Activated CD4-positive, CD25-positive, alpha-beta regulatory T cell (primary cell): ENCODE data around the gene ANKRD31.
"Not testable (repeated sequence)": the region's sequence is repeated elsewhere in the genome, so short reads cannot be mapped to it uniquely, and the experiment has no call there.

Source experiments
- DNase-seq, 4 experiments: peaks; one replicate each; lab custom pipeline; 2025; lab: John Stamatoyannopoulos, UW

The ANKRD31 gene

DNA sequence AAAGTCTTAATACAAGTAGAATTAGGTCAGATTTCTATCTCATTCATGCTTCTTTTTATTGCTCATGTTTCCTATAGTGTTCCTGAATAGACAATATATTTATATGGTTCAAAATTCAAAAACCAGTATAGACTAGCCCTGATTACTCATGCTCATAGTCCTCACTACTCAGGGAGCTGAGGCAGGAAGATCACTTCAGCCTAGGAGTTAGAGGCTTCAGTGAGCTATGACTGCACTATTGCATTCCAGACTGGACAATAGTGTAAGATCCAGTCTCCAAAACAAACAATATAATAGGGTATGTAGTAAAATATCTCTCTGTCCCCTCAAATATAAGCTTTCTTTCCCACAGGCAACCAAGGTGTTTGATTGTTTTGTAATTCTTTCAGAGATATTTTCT lies 2.4 kb downstream of the ANKRD31 start:
- no peak for DNase-seq

DNA sequence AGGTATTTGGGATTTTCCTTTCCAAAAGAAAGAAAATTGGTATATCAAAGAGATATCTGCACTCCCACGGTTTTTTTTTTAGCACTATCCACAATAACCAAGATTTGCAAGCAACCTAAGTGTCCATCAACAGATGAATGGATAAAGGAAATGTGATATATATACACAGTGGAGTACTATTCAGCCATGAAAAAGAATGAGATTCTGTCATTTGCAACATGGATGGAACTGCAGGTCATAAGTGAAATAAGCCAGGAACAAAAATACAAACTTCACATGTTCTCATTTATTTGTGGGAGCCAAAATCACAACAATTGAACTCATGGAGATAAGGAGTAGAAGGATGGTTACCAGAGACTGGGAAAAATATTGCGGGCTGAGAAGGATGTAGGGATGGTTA lies 9.8 kb downstream of the ANKRD31 start:
- no peak for DNase-seq

DNA sequence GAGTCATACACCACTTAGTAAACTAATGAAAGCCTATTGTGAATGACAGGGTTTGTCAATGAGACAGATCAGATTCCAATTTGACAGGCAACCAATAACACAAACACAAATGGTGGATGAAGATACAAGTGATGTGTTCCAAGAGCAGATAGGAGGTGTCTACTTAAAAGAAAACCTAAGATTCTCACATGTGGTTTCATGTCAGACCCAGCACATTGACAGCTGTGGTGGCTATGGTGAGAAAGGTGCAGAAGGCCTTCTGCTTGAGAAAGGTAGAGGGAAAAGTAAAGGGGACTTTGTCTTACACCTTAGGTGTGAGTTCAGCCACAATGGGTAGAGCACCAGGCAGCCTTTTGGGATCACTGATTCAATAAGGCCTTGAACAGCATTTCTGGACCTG lies 11.2 kb downstream of the ANKRD31 start:
- no peak for DNase-seq

DNA sequence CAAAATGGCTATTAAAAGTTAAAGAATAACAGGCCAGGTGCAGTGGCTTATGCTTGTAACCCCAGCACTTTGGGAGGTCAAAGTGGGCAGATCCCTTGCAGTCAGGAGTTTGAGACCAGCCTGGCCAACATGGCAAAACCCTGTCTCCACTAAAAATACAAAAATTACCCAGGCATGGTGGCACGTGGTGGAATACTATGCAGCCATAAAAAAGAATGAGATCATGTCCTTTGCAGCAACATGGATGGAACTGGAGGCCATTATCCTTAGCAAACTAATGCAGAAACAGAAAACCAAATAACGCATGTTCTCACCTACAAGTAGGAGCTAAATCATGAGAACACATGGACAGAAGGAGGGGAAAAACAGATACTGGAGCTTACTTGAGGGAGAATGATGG lies 15.9 kb downstream of the ANKRD31 start:
- DNase-seq, result not testable (repeated sequence)

DNA sequence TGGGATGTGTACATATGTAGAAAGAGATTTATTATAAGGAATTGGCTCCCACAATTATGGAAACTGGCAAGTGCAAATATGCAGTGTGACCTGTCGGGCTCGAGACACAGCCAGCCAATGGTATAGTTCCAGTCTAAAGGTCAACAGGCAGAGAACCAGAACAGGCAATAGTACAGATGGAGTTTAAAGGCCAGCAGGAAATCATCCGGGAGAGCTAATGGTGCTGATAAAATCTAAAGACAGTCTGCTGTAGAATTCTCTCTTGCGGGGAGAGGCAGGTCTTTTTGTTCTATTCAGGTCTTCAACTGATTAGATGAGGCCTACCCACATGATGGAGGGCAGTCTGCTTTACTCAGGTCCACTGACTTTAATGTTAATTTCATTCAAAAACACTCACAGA lies 21.8 kb downstream of the ANKRD31 start:
- DNase-seq, result no peak

DNA sequence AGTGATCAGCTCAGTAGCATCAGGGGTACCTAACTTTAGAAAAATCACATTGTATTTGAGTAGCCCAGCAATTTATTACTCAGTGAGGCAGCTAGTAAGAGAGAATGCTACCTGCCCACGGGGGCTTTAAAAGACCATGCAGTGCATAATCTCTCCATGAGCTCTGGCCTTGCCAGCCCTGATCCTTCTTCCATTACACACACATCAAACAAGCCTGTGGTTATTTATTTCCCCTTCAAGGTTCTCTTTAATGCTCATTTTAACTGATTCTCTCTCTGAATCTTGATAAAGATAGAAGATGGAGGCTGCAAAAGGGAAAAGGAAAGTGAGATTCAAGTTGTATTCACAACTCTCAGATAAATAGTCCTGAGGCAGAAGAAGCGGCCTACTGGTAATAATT lies 22.3 kb downstream of the ANKRD31 start:
- no peak for DNase-seq

DNA sequence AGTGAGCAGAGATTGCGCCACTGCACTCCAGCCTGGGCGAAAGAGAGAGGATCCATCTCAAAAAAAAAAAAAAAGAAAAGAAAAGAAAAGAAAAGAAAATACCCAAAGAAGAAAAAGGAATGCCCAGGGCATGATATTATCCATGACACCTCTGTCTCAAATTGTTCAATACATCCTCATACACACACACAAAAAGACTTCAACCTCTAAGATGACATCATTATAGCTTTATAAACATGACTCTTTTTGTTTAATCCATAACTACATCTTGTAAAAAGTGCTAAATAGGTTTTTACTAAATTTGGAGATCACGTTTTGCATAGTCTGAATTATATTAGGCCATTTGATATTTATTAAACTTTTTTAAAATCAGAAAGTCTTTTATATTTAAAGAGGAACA lies 33.1 kb downstream of the ANKRD31 start:
- no peak for DNase-seq

DNA sequence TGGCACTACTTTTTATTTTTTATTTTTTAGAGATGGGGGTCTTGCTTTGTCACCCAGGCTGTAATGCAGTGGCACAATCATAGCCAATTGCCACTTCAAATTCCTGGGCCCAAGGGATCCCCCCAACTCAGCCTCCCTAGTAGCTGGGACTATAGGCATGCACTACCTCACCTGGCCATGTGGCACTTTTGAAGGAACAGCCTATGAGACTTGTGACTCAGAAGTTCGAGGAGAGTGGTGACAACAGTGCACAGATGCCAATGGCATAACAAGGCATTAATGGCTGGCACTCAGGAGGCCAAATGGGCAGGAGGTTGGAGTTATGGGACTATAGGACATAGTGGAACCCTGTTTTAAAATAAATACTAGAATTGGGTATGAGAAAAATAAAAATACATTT lies 33.7 kb downstream of the ANKRD31 start:
- no peak for DNase-seq

DNA sequence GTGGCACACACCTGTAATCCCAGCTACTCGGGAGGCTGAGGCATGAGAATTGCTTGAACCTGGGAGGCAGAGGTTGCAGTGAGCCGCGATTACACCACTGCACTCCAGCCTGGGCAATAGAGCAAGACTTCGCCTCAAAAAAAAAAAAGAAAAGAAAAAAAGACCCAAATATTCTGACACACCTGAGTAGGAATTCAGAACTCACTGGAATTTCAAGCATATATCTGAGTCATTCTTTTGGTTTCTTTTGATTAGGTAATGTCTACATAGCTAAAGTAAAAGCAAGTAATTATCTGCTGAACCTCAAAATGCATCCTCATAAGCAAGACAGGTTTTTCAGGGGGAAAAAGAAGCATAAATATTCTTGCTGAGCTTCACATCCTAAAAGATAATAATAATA lies 35.9 kb downstream of the ANKRD31 start:
- no peak for DNase-seq

DNA sequence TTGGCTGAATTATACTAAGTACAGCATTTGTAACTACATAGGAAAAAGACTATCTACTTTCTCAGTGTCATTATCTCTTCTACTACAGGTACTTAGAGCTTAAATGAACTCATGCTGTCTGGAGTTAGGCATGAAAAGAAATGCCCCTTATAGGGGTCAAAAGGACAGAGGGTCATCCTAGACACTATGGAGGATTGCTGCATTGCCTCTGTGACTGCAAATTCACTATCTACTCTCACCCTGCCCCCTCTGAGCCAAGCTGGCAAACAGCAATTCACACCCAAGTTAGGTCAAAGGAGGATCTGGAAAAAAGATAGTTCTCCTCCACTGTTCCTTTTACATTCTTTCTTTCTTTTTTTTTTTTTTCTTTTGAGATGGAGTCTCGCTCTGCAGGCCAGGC lies 36.7 kb downstream of the ANKRD31 start:
- DNase-seq, result no peak

DNA sequence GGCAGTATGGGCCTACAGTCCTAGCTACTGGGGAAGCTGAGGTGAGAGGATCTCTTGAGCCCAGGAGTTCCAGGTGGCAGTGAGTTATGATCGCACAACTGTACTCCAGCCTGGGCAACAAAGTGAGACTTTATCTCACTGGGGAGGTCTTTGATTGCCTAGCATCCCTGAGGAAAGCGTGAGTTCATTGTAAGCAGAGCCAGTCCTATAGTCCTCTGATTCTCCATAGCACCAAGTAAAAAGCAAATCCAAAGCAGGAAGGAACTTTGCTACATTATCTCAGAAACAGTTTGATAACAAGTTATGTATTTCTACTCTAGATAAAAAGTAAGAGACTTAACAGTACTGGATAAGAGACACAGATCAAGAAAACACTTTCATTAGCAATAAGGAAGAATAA lies 37.6 kb downstream of the ANKRD31 start:
- no peak for DNase-seq

DNA sequence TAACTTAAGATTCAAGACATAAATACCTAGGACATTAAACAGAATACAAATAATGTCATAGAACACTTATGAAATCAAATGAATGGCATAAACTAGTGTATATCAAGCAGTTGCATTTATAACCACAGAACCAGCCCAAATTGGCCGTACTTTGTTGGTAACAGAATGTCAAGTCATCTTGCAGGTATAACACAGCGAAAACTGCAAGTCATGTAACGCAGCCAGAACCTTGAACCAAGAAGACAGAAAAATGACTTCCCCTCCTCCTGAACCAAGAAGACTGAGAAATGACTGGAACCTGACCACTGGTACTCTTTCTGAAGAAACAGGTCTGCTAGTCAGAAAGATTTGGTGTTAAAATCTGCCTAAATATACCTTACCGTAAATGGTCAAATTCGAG lies 38.9 kb downstream of the ANKRD31 start:
- DNase-seq, result no peak

DNA sequence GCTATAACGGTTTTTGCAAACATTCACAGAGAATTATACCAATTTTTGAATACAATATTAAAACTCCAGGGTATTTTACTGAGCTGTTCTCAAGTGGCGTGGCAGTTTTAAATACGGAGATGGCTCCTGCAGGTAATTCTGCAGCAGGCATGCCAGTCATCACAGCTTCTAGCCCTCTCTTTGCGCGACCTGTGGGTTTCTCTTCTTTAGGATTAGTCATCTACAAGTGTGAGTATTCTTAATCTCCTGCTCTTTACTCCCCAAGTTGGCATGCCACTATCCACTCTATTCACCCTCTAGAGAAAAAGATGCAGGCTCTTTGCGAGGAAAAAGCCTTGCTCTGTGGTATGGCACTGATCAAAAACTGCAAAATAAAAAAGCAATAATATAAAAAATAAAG lies 43.9 kb downstream of the ANKRD31 start:
- no peak for DNase-seq

DNA sequence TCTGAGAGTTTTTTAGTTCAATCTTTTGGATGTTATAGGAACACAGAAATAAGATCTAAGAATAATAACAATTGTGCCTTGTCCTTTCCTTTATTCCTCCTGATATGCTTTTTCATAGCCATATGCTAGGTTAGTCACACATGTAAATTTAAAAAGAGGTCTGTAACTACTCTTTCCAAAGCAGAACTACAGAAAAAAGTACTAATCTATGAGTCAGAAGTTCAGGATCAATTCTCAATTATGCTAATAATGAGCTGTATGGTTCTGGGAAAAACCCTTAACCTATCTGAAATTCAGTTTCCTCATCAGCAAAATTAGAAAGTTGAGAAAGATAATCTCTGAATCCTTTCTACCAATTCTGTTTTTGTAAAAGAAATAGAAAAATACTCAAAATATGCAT lies 44.4 kb downstream of the ANKRD31 start:
- no peak for DNase-seq

DNA sequence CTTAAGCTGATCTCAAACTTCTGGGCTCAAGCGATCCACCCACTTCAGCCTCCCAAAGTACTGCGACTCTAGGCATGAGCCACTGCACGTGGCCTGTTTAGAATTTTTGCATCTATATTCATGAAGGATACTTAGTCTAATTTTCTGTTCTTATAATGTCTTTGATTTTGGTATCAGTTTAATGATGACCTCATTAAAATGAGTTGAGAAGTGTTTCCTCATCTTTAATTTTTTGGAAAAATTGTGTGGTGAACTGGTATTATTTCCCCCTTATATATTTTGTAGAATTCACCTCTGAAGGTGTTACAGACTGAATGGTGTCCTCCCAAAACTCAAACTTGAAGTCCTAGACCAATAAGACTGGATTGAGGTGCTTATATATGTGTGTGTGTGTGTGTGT lies 46.5 kb downstream of the ANKRD31 start:
- no peak for DNase-seq

DNA sequence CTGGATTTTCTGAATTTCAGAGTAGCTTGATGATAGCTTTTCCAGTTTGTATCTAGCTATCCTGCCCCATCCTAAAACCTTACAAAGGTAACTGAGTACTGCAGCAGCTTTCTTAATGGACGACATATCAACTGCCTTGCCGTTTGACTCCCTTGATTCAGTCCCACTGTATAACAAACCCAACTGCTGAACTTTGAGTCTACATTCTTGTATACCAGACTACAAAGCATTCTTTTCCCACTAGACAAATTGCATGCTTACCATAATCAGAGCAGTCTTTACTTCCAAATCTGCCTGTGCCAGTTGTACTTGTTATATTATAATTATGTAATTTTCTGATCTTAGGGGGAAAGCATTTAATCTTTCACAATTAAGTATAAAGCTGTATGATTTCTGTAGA lies 47.3 kb downstream of the ANKRD31 start:
- DNase-seq, result no peak

DNA sequence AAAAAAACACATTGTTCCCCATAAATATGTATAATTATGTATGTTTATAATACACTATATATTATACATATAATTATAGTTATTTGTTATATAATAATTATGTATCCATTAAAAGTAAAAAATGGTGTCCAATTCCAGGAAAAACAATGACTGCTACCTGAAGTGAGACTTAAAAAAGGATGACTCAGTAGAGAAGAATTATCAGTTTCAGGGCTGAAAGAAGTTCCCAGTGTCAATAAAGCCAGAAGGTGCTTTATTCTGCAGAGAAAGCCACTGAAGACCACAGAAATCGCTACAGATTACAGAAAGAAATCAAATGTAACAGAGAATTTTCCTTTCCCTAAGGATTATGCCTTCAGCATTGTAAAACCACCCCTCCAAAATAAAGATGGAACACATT lies 50.9 kb downstream of the ANKRD31 start:
- DNase-seq, result no peak

DNA sequence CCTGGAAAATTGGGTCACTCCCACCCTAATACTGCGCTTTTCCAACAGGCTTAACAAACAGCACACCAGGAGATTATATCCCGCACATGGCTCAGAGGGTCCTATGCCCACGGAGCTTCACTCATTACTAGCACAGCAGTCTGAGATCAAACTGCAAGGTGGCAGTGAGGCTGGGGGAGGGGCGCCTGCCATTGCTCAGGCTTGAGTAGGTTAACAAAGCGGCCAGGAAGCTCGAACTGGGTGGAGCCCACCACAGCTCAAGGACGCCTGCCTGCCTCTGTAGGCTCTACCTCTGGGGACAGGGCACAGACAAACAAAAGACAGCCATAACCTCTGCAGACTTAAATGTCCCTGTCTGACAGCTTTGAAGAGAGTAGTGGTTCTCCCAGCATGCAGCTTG lies 60.7 kb downstream of the ANKRD31 start:
- not testable (repeated sequence) for DNase-seq

DNA sequence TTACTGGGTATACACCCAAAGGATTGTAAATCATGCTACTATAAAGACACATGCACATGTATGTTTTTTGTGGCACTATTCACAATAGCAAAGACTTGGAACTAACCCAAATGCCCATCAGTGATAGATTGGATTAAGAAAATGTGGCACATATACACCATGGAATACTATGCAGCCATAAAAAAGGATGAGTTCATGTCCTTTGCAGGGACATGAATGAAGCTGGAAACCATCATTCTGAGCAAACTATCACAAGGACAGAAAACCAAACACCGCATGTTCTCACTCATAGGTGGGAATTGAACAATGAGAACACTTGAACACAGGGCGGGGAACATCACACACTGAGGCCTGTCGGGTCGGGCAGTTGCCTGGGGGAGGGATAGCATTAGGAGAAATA lies 61.8 kb downstream of the ANKRD31 start:
- not testable (repeated sequence) for DNase-seq

DNA sequence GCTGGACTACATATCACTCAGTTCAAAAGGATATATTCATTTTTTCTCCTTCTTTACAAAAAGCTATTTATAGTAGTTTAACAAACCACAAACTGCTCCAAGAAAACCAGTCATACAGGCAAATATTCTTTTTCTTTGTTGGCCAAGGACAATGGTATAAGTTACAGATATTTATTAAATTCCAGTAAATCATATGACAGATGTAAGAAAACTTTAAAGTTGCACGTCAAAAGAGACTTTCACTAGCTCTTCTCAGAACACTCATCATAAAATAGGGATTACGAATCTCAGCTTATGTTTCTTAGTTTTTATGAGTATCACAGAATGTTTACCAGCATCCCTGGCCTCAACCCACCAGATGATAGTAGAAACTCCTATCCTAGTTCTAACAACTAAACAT lies 67.2 kb downstream of the ANKRD31 start:
- DNase-seq, result no peak

DNA sequence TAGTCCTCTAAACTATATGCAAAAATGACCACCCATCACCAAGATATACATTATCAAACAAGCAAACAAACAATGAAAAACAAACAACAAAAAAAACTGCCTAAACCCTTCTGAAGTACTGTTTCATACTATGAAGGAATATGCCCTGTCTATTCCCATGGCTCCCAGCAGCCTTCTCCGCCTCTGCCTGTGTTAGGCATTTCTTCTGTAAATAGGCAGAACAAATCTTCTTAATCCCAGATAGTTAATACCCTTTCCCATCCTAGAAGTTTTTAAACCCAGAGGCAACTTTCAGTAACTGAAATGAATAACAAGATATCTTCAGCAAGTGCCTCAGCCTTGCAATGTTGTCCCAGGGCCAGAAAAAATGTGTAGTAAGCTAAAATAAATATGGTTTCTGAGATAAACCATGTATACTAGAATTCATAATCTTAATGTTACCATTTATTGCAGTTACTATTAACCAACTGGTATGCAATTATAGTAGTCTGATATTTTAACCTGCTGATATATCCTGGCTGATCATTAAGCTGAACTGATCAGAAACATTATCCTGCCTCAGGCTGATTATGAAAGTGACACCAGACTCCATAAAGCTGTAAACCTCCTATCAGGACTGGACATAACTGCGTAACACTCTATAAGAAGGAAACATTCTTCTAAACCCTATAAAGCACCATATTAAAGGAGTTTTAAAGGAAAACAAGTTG lies 68.5 kb downstream of the ANKRD31 start:
- DNase-seq, result no peak

DNA sequence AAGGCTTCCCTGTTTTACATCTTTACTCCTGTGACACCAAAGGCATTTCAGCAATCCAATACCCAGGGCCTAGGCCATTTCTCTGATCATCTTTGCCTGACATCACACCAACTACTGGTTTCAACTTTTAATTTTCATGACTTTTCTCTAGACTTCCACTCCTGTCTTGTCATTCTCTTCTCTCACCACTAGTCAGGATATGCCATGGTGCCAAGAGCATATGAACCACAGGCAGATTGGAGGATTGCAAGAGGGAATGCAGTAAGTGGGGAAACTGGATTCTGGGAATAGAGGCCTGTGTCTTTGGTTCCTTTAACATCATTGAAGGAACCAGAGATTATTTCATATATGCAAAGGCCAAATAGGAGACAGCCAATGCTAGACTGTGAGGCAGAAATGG lies 69.3 kb downstream of the ANKRD31 start:
- no peak for DNase-seq

DNA sequence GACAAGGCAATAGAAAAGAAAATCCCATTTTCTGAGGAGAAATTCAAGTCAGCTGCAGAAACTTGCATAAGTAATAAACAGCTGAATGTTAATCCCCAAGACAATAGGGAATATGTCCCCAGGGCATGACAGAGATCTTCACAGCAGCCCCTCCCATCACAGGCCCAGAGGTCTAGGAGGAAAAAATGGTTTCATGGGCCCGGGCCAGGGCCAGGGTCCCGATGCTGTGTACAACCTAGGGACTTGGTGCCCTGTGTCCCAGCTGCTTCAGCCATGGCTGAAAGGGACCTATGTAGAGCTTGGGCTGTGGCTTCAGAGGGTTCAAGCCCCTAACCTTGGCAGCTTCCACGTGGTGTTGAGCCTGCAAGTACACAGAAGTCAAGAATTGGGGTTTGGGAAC lies 75.2 kb downstream of the ANKRD31 start:
- not testable (repeated sequence) for DNase-seq

DNA sequence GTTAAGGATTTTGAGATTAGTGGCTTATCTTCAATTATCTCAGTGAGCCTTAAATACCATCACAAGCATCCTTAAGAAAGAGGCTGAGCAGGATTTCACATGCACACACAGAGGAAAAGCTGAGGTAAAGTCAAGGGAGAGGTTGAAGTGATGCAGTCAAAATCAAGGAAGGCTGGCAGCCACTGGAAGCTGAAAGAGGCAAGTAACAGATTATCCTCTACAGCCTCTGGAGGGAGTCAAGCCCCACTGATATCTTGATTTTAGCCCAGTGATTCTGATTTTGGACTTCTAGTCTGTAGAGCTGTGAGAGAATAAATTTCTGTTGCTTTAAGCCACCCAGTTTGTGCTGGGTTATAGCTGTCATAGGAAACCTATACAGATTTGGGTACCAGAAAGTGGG lies 80.1 kb downstream of the ANKRD31 start:
- DNase-seq, result no peak

DNA sequence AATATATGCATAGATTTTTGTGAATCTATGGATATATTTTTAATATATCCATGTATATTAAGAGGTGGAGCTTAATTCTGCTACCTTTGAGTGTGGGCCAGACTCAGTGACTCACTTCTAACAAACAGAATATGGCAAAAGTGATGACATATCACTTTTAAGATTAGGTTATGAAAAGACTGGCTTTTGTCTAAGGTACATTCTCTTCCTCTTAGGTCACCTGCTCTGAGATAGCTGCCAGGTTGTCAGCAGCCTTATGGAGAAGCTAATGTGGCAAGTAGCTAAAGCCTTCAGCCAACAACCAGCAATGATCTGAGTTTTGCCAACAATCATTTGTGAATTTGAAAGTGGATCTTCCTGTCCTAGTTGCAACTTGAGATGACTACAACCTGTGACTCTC lies 83.8 kb downstream of the ANKRD31 start:
- DNase-seq, result no peak
